HepG2 (cell line): ENCODE data around the gene SRP68. TPM values are rescaled to one million over a fixed set of nuclear protein-coding genes. Genes with fewer than 3 reads are reported as not detected.

Source experiments
- ATAC-seq: fragments of 200-7000 bp; cut with Tn5 transposase; 3 replicates; pipeline ENCODE4 v1.9.1; 2020; ENCODE audit warnings: mild to moderate bottlenecking, moderate library complexity
- BruUV-seq: library from RNA; stranded (reverse); fragments of 400-500 nt; replicated peaks from 2 replicates; lab custom pipeline; 2021; lab: Mats Ljungman, UMichigan
- CTCF ChIA-PET: fragments of 300-600 bp; formaldehyde crosslinking; extraction: SDS; loops from one replicate; lab custom pipeline; 2021; ENCODE audit warnings: low total read pairs, inconsistent platforms, low intra/inter-chr PET ratio; lab: Yijun Ruan, JAX
- POLR2A ChIA-PET: fragments of 350-600 bp; sonication (Branson Sonifier 250); formaldehyde crosslinking; loops from one replicate; lab custom pipeline; 2020; ENCODE audit warnings: antibody characterized with exemption, inconsistent platforms; lab: Yijun Ruan, JAX
- DNase-seq: peaks from one replicate; pipeline ENCODE4 v3.0.0-alpha.2; 2015; ENCODE audit warnings: low spot score
- FAIRE-seq: peaks from 3 replicates; lab custom pipeline; 2011; peaks lifted over from hg19 to GRCh38; lab: Jason Lieb, UNC
- H2AFZ ChIP-seq: one replicate; pipeline ENCODE4 v1.6.1; 2011; ENCODE audit warnings: low read length, inconsistent platforms
- H3K27ac ChIP-seq: fragments of 300-600 bp; 3 replicates; pipeline ENCODE4 v1.8.0; 2011; ENCODE audit warnings: mixed run types, mild to moderate bottlenecking, mixed read lengths, low read length, inconsistent platforms; ENCODE audit not compliant: insufficient read depth; ENCODE audit errors: extremely low read length
- H3K27me3 ChIP-seq, 2 experiments: fragments of 200-600 bp in 1 of 2; 2 replicates in 1 of 2; 3 replicates in 1 of 2; pipeline versions ENCODE4 v1.6.0 to v1.8.0; 2011; ENCODE audit warnings: low read length in 2 of 2, mild to moderate bottlenecking in 2 of 2, moderate library complexity in 2 of 2, inconsistent platforms in 1 of 2; ENCODE audit not compliant: insufficient read depth in 2 of 2, control insufficient read depth in 1 of 2
- H3K36me3 ChIP-seq, 2 experiments: fragments of 200-600 bp in 1 of 2; replicated peaks in 1 of 2; 2 replicates in 1 of 2; 3 replicates in 1 of 2; pipeline versions ENCODE4 v1.5.1 to v1.8.0; 2011; ENCODE audit warnings: low read length in 2 of 2, inconsistent platforms in 1 of 2; ENCODE audit not compliant: insufficient read depth in 2 of 2, control insufficient read depth in 1 of 2
- H3K4me1 ChIP-seq: 2 replicates; pipeline ENCODE4 v1.5.1; 2012; ENCODE audit warnings: low read length, inconsistent platforms; ENCODE audit not compliant: insufficient read depth
- H3K4me2 ChIP-seq: 2 replicates; pipeline ENCODE4 v1.6.0; 2011; ENCODE audit warnings: low read depth, low read length, inconsistent platforms
- H3K4me3 ChIP-seq, 3 experiments: fragments of 200-600 bp in 1 of 3; sonication (generic), shearing (Covaris generic) in 1 of 3; replicated peaks in 1 of 3; 2 replicates each; pipeline ENCODE4 v1.5.1; 2011 to 2016; ENCODE audit warnings: low read length in 3 of 3, inconsistent platforms in 2 of 3, low read depth in 2 of 3, mild to moderate bottlenecking in 2 of 3, control low read depth in 1 of 3, mixed read lengths in 1 of 3; ENCODE audit not compliant: insufficient read depth in 1 of 3
- H3K79me2 ChIP-seq: one replicate; pipeline ENCODE4 v1.6.1; 2011; ENCODE audit warnings: low read length, inconsistent platforms; ENCODE audit not compliant: insufficient read depth
- H3K9ac ChIP-seq: 2 replicates; pipeline ENCODE4 v1.6.0; 2011; ENCODE audit warnings: mild to moderate bottlenecking, low read depth, low read length, inconsistent platforms; ENCODE audit not compliant: insufficient read depth
- H3K9me3 ChIP-seq: 2 replicates; pipeline ENCODE4 v1.5.1; 2012; ENCODE audit warnings: mild to moderate bottlenecking, low read length
- H4K20me1 ChIP-seq: 2 replicates; pipeline ENCODE4 v1.6.0; 2011; ENCODE audit warnings: inconsistent platforms, mild to moderate bottlenecking, low read length, moderate library complexity; ENCODE audit not compliant: insufficient read depth
- AFF4 ChIP-seq: sonication (generic); formaldehyde crosslinking; IDR thresholded peaks from 2 replicates; pipeline ENCODE4 v1.4.0; 2020; ENCODE audit warnings: missing genetic modification reagents
- ARHGAP35 ChIP-seq: sonication (generic); formaldehyde crosslinking; IDR thresholded peaks from 2 replicates; pipeline ENCODE4 v1.9.0; 2022; ENCODE audit warnings: mild to moderate bottlenecking, inconsistent platforms, moderate library complexity, missing genetic modification reagents, borderline replicate concordance
- CAMTA2 ChIP-seq: sonication (generic); formaldehyde crosslinking; IDR thresholded peaks from 2 replicates; pipeline ENCODE4 v1.4.0; 2020; ENCODE audit warnings: mild to moderate bottlenecking, missing genetic modification reagents, borderline replicate concordance
- CENPBD1 ChIP-seq: sonication (generic); formaldehyde crosslinking; IDR thresholded peaks from 2 replicates; pipeline ENCODE4 v1.8.0; 2022; ENCODE audit warnings: missing genetic modification reagents, low read depth, mild to moderate bottlenecking, borderline replicate concordance
- ELF3 ChIP-seq: IDR thresholded peaks from 2 replicates; pipeline ENCODE4 v1.6.1; 2016; ENCODE audit warnings: missing genetic modification reagents, missing compliant biosample characterization
- FOSL2 ChIP-seq: sonication (generic); formaldehyde crosslinking; IDR thresholded peaks from 2 replicates; pipeline ENCODE4 v1.4.0; 2020; ENCODE audit warnings: missing genetic modification reagents
- KAT8 ChIP-seq: IDR thresholded peaks from 2 replicates; pipeline ENCODE4 v1.6.1; 2016; ENCODE audit warnings: missing genetic modification reagents, missing compliant biosample characterization
- POLR2A ChIP-seq, 2 experiments: IDR thresholded peaks; 2 replicates each; pipeline ENCODE4 v1.6.1; 2011; ENCODE audit warnings: low read depth in 2 of 2, low read length in 2 of 2, mild to moderate bottlenecking in 1 of 2, moderate library complexity in 1 of 2; ENCODE audit not compliant: insufficient read depth in 1 of 2
- RARA ChIP-seq: IDR thresholded peaks from 2 replicates; pipeline ENCODE4 v1.6.1; 2016; ENCODE audit warnings: missing genetic modification reagents, missing compliant biosample characterization
- SMAD9 ChIP-seq: sonication (generic); formaldehyde crosslinking; IDR thresholded peaks from 2 replicates; pipeline ENCODE4 v1.5.1; 2020; ENCODE audit warnings: mild to moderate bottlenecking, missing genetic modification reagents
- SOX5 ChIP-seq: IDR thresholded peaks from 2 replicates; pipeline ENCODE4 v1.6.1; 2016; ENCODE audit warnings: borderline replicate concordance
- SOX6 ChIP-seq, 2 experiments: fragments of 450-650 bp in 1 of 2; sonication (generic) in 1 of 2; formaldehyde crosslinking in 1 of 2; IDR thresholded peaks; 2 replicates each; pipeline versions ENCODE4 v1.4.0 to v1.6.1; 2017 to 2020; ENCODE audit warnings: antibody characterized with exemption in 1 of 2, mild to moderate bottlenecking in 1 of 2, missing genetic modification reagents in 1 of 2
- ZFP37 ChIP-seq: sonication (generic); formaldehyde crosslinking; IDR thresholded peaks from 2 replicates; pipeline ENCODE4 v1.4.0; 2020; ENCODE audit warnings: missing genetic modification reagents, borderline replicate concordance
- ZNF253 ChIP-seq: sonication (generic); formaldehyde crosslinking; IDR thresholded peaks from 2 replicates; pipeline ENCODE4 v1.8.0; 2022; ENCODE audit warnings: mild to moderate bottlenecking, missing genetic modification reagents, borderline replicate concordance
- ZNF446 ChIP-seq: sonication (generic); formaldehyde crosslinking; IDR thresholded peaks from 2 replicates; pipeline ENCODE4 v1.5.0; 2020; ENCODE audit warnings: mild to moderate bottlenecking, missing genetic modification reagents
- ZNF605 ChIP-seq: sonication (generic); formaldehyde crosslinking; IDR thresholded peaks from 2 replicates; pipeline ENCODE4 v1.8.0; 2022; ENCODE audit warnings: mild to moderate bottlenecking, missing genetic modification reagents
- WGBS: methylation state at CpG from one replicate; pipeline ENCODE4 v1.1.6; 2017; ENCODE audit warnings: low lambda C conversion rate; 5-methylcytosine and 5-hydroxymethylcytosine counted together
- in situ Hi-C: cut with HindIII; loops from 2 replicates; pipeline ENCODE4 v1.10.0; 2017; ENCODE audit warnings: low pct_unique_long_range_greater_than_20kb; ENCODE audit not compliant: extremely low pct_ligation_motif_present
- intact Hi-C: fragments of 100-400 bp; cut with micrococcal nuclease; formaldehyde crosslinking; loops from one replicate; pipeline ENCODE4 v1.10.0; 2022; ENCODE audit not compliant: unreplicated experiment
- polyA plus RNA-seq, 8 experiments: library from polyadenylated mRNA; depleted of rRNA in 3 of 8; stranded (reverse) in 7 of 8; unstranded in 1 of 8; fragments of >200 nt; fragmentation: Illumina TruSeq in 4 of 8; extraction: Trizol in 4 of 8; gene quantifications; 2 replicates each; pipeline versions ENCODE4 v1.2.1 to v1.2.3, GENCODE V29; 2011 to 2016; ENCODE audit warnings: low read depth in 4 of 8, missing spikeins in 1 of 8, mixed read lengths in 1 of 8; ENCODE audit not compliant: insufficient read depth in 1 of 8
- total RNA-seq, 5 experiments: library from RNA; depleted of rRNA; stranded (reverse); fragments of >200 nt; fragmentation: Illumina TruSeq; extraction: Trizol; gene quantifications; 2 replicates each; pipeline ENCODE4 v1.2.3, GENCODE V29; 2016; ENCODE audit warnings: low read depth in 1 of 5
- TF ChIP-seq, protein P1 (sequence below): IDR thresholded peaks from 2 replicates; pipeline ENCODE4 v1.6.1; 2016; ENCODE audit warnings: mild to moderate bottlenecking
- TF ChIP-seq, protein P2 (sequence below): sonication (generic); formaldehyde crosslinking; IDR thresholded peaks from 2 replicates; pipeline ENCODE4 v1.8.0; 2023; ENCODE audit warnings: mild to moderate bottlenecking, missing genetic modification reagents

SRP68 gene
- total and polyA plus RNA-seq, 2 of the 13 experiments (the other 11 are each of a cell fraction or from before 2014, with no cell fraction given) = 39.8 to 74.3 TPM

DNA sequence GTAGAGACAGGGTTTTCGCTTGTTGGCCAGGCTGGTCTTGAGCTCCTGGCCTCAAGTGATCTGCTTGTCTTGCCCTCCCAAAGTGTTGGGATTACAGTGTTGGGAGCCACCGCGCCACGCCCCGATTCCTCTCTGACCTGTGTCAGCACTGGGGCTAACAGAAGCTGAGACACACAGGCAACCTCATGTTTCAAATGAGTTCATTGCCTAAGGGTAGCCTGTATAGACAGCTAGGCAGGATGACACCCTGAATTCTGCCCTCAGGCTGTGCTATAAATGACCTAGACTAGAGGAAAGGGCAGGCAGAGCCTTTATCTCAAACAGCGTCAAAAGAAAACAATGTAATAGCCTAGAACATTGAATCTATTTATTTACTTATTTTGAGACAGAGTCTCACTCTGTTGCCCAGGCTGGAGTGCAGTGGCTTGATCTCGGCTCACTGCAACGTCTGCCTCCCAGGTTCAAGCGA is 74.0 kb downstream of the SRP68 start:
- 3% methylated on average over 9 of the region's 9 CpGs for WGBS
- ATAC-seq (peak; percentile 43), FAIRE-seq (peak; percentile 75), DNase-seq (peak; percentile 80)
- intact Hi-C loops (loop anchor here (1.0 to 5.0 kb wide), 2 partner anchors 27 to 56 kb away; partner anchors contain the start of gene FBF1), in situ Hi-C loops (no loop called here)
- BruUV-seq = no TSS peak
- ChIA-PET POLR2A (interaction anchor here (0.7 to 14.3 kb wide), 16 partner anchors 10 to 218 kb away, joined by 3 to 481 read pairs (median 6); partner anchors contain the start of genes ACOX1, FBF1, MRPL38 and TEN1), CTCF (no interaction called here)
- H3K36me3 ChIP-seq = no peaks in the 10 kb centered on the region
- peaks cover 99% of the 10 kb centered on the region for H3K4me1 ChIP-seq
- peak overlapping the region; percentile 94 for H3K27ac ChIP-seq
- H3K4me2 ChIP-seq = peak overlapping the region; percentile 86
- H3K9ac ChIP-seq = peak overlapping the region; percentile 74
- H3K4me3 ChIP-seq = peak overlapping the region in 1 of 3 experiments; percentile 61; a peak in 3 of 6 replicates
- H4K20me1 ChIP-seq = no peaks in the 10 kb centered on the region
- H2AFZ ChIP-seq = no peak overlapping the region
- no peaks in the 10 kb centered on the region for H3K79me2 ChIP-seq
- no peaks in the 10 kb centered on the region for H3K9me3 ChIP-seq
- no peaks in the 10 kb centered on the region for H3K27me3 ChIP-seq
- no peak; the same call in 1 of the 2 replicates for TF ChIP-seq CAMTA2 (CRISPR knock-in tag)
- peak; percentile 22; the same call in 1 of the 2 replicates for TF ChIP-seq KAT8 (CRISPR knock-in tag)
- TF ChIP-seq, protein P1, sequence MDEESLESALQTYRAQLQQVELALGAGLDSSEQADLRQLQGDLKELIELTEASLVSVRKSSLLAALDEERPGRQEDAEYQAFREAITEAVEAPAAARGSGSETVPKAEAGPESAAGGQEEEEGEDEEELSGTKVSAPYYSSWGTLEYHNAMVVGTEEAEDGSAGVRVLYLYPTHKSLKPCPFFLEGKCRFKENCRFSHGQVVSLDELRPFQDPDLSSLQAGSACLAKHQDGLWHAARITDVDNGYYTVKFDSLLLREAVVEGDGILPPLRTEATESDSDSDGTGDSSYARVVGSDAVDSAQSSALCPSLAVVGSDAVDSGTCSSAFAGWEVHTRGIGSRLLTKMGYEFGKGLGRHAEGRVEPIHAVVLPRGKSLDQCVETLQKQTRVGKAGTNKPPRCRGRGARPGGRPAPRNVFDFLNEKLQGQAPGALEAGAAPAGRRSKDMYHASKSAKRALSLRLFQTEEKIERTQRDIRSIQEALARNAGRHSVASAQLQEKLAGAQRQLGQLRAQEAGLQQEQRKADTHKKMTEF (CRISPR knock-in tag) = peak; percentile 75; the same call in 1 of the 2 replicates
- TF ChIP-seq AFF4 (CRISPR knock-in tag) = 0 out of 2 replicates have a peak, but pooled peaks have one; percentile 7
- peak; percentile 12 for TF ChIP-seq ELF3 (CRISPR knock-in tag)
- TF ChIP-seq ZFP37 (CRISPR knock-in tag) = no peak
- TF ChIP-seq CENPBD1 (CRISPR knock-in tag) = no peak
- 0 out of 2 replicates have a peak, but pooled peaks have one; percentile 61 for TF ChIP-seq SMAD9 (CRISPR knock-in tag)
- no peak for TF ChIP-seq SOX6 (IDR thresholded peaks at IDR 0.05)
- TF ChIP-seq SOX6 (CRISPR knock-in tag; IDR thresholded peaks at IDR 0.05) = peak; percentile 79
- peak; percentile 71 for TF ChIP-seq SOX5 (CRISPR knock-in tag)
- TF ChIP-seq POLR2A (IDR thresholded peaks at IDR 0.05; ENCODE audit: insufficient read depth in 1 of 2, low read depth in 2 of 2, low read length in 2 of 2) = peak in 1 of 2 experiments; percentile 44; a peak in 1 of 4 replicates
- TF ChIP-seq, protein P2, sequence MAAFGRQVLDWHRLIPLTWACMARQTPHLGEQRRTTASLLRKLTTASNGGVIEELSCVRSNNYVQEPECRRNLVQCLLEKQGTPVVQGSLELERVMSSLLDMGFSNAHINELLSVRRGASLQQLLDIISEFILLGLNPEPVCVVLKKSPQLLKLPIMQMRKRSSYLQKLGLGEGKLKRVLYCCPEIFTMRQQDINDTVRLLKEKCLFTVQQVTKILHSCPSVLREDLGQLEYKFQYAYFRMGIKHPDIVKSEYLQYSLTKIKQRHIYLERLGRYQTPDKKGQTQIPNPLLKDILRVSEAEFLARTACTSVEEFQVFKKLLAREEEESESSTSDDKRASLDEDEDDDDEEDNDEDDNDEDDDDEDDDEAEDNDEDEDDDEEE = no peak
- peak; percentile 75 for TF ChIP-seq RARA (CRISPR knock-in tag)
- peak; percentile 56; the same call in 1 of the 2 replicates for TF ChIP-seq ARHGAP35 (CRISPR knock-in tag)
- TF ChIP-seq FOSL2 = no peak; the same call in 1 of the 2 replicates
- no peak for TF ChIP-seq ZNF446 (CRISPR knock-in tag)
- no peak for TF ChIP-seq ZNF253 (CRISPR knock-in tag)
- 0 out of 2 replicates have a peak, but pooled peaks have one; percentile 37 for TF ChIP-seq ZNF605 (CRISPR knock-in tag)
